Chondrocyte (in vitro differentiated cells): Measurements from ENCODE around the gene EGFR. TPM values are rescaled to one million over a fixed set of nuclear protein-coding genes. Genes with fewer than 3 reads are reported as not detected.
A peak's percentile ranks its signal among the peaks of the same experiment; 100 is the strongest.

ENCODE experiments used
- DNase-seq: peaks from one replicate; pipeline ENCODE4 v3.0.0; 2021; ENCODE audit warnings: mixed read lengths, low spot score
- H3K27ac Mint-ChIP-seq: one replicate; pipeline ENCODE4 v1.8.0; 2021; ENCODE audit warnings: mild to moderate bottlenecking, moderate library complexity, mixed read lengths; ENCODE audit not compliant: unreplicated experiment
- H3K27me3 Mint-ChIP-seq: 2 replicates; pipeline ENCODE4 v1.8.0; 2021; ENCODE audit warnings: low read depth, mixed read lengths
- H3K36me3 Mint-ChIP-seq: 2 replicates; pipeline ENCODE4 v1.8.0; 2021; ENCODE audit warnings: low read depth, mixed read lengths
- H3K4me1 Mint-ChIP-seq: 2 replicates; pipeline ENCODE4 v1.8.0; 2021; ENCODE audit warnings: low read depth, mild to moderate bottlenecking, mixed read lengths
- H3K4me3 Mint-ChIP-seq: one replicate; pipeline ENCODE4 v1.8.0; 2021; ENCODE audit warnings: mild to moderate bottlenecking, moderate library complexity, mixed read lengths; ENCODE audit not compliant: unreplicated experiment
- H3K9me3 Mint-ChIP-seq: 2 replicates; pipeline ENCODE4 v1.8.0; 2021; ENCODE audit warnings: low read depth, mixed read lengths
- total RNA-seq: library from RNA; stranded (reverse); gene quantifications from 3 replicates; pipeline ENCODE4 v1.2.1, GENCODE V29; 2021
- TF ChIP-seq, protein P1 (sequence below): fragments of 200-600 bp; sonication (generic); IDR thresholded peaks from 2 replicates; pipeline ENCODE4 v1.5.0; 2021; ENCODE audit warnings: antibody characterized with exemption, mild to moderate bottlenecking, moderate library complexity

EGFR gene
- total RNA-seq, 1 donor from 2014 or later: 25.5 TPM

DNA sequence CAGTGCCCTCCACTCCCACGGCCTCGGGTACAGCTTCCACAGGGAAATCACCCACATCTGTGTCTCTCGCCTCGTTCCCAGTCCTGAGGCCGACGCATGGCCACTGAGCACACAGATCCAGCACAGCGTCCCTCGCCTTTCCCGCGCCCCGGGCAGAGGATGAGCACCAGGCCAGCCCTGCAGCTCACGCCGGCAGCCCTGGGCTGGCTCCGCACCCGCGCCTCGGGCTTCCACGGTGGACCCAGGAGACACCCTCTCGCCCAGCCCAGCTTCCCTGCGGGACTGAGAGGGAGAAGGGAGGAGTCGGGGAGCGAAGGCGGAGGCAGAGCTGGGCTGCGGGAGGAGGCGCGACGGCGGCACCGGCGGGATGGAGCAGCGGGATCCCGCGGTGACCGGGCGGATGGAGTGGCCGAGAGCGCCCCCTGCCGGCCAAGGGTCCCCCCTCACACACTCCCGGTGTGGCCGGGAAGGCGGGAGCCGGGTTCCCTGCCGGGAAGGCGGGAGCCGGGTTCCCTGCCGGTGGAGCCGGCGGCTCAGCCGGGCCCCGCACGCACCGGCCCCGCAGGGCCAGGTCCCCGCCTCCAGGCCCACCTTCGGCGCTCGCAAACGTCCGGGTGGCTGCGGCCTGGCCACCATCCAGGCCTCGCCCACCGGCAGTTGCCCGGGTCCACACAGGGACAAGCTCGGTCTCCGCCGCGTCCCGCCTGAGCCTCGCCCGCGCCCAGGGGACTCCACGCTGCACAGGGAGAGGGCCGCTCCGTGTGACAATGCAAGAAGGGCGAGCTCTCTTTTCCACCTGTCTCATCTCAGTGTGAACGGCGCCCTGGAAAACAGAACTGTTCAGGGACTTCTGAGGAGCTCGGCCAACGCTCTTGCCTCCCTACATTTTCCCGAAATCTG, 236.0 kb downstream of the EGFR start:
- DNase-seq: no peak
- peaks cover 8% of the 10 kb centered on the region for H3K27me3 Mint-ChIP-seq
- H3K36me3 Mint-ChIP-seq: no peaks in the 10 kb centered on the region
- peaks cover 19% of the 10 kb centered on the region for H3K4me1 Mint-ChIP-seq
- peak overlapping the region; percentile 91 for H3K4me3 Mint-ChIP-seq
- peak overlapping the region; percentile 89 for H3K27ac Mint-ChIP-seq
- TF ChIP-seq, protein P1, sequence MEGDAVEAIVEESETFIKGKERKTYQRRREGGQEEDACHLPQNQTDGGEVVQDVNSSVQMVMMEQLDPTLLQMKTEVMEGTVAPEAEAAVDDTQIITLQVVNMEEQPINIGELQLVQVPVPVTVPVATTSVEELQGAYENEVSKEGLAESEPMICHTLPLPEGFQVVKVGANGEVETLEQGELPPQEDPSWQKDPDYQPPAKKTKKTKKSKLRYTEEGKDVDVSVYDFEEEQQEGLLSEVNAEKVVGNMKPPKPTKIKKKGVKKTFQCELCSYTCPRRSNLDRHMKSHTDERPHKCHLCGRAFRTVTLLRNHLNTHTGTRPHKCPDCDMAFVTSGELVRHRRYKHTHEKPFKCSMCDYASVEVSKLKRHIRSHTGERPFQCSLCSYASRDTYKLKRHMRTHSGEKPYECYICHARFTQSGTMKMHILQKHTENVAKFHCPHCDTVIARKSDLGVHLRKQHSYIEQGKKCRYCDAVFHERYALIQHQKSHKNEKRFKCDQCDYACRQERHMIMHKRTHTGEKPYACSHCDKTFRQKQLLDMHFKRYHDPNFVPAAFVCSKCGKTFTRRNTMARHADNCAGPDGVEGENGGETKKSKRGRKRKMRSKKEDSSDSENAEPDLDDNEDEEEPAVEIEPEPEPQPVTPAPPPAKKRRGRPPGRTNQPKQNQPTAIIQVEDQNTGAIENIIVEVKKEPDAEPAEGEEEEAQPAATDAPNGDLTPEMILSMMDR: peak; percentile 85
- no peaks in the 10 kb centered on the region for H3K9me3 Mint-ChIP-seq

DNA sequence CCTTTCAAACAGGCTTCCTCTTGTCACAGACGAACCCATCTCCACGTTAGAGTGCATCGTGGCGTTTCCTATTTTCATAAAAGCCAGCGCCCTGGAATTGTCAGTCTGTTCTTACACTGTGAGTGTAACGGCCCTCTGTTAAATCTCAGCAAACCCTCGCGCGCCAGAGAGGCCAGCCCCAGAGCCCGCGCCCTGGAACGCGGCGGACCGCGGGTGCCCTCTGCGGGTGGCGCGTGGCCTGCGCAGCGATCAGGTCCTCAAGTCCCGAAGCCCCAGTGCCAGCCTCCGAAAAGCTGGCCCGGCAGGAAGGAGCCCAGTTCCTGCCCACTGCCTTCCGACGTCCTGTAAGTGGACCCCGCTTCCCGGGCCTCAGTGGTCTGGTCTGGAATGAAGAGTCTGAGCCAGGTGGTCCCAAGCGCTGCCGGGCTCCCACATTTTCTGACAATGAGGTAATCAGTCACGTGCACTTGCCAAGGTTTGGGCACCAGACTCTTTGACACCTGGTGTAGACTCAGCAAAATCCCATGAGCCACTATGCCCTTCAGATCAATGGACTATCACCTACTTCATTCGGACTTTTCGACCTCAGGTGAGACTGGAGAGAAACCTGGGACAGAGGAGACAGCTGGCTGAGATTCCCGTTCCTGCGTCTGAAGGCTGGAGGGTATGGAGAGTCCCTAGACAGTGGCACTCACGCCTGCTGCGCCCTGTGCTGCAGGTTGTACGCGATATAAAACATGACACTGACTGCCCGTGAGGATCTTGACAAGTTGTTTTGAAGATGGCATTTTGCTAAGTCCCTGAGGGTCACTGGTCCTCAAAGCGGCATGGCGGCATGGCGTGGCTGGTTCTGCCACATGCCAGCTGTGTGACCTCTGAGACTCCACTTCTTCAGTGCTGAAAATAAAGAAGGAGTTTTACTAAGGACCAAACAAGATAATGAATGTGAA, 237.0 kb downstream of the EGFR start:
- no peaks in the 10 kb centered on the region for H3K9me3 Mint-ChIP-seq
- DNase-seq: no peak
- peaks cover 16% of the 10 kb centered on the region for H3K4me1 Mint-ChIP-seq
- peak overlapping the region; percentile 89 for H3K27ac Mint-ChIP-seq
- H3K36me3 Mint-ChIP-seq: no peaks in the 10 kb centered on the region
- TF ChIP-seq, protein P1: peak; percentile 80
- peak overlapping the region; percentile 91 for H3K4me3 Mint-ChIP-seq
- H3K27me3 Mint-ChIP-seq: peaks cover 9% of the 10 kb centered on the region

DNA sequence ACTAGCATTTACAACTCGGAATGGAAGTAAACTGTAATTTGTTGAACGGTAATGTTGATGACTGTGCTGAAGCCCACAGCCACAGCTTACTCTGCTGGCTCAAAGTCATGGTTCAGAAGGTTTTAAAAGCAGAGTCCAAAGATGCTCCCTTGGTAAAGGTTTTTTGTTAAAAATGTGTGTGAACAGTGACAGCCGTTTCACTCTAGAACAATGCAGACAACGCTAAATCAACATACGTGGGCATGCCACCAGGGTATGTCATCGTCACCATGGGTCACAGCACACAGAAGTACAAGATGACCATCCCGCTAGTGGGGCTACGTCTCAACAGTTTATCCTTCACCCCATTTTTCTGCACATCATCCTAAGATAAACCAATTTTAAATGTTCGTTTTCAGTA, 239.8 kb downstream of the EGFR start:
- no peak for DNase-seq
- peaks cover 6% of the 10 kb centered on the region for H3K4me1 Mint-ChIP-seq
- no peaks in the 10 kb centered on the region for H3K9me3 Mint-ChIP-seq
- H3K36me3 Mint-ChIP-seq: no peaks in the 10 kb centered on the region
- H3K4me3 Mint-ChIP-seq: no peak overlapping the region
- H3K27ac Mint-ChIP-seq: no peak overlapping the region
- peaks cover 26% of the 10 kb centered on the region for H3K27me3 Mint-ChIP-seq
- TF ChIP-seq, protein P1: no peak

DNA sequence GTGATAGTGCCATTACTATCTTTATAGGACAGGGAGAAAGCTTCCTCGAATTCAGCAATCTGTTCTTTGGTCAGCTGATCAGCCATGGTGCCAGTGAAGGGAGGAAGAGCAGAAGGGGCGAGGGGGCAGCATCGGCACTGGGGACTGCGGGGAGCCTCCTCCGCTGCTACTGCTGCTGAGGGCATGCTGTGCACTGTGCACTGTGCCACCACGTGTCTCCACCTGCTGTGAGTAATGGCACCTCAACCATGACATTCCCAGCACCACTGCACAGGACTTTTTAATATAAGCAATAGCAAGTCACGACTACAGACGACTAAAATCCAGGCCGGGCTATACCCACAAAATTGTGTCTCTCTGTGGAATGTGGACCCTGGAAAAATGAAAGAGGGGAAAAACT, 241.4 kb downstream of the EGFR start:
- Mint-ChIP-seq H3K27me3 (peaks cover 38% of the 10 kb centered on the region), H3K9me3 (no peaks in the 10 kb centered on the region), H3K36me3 (no peaks in the 10 kb centered on the region), H3K27ac (no peak overlapping the region), H3K4me1 (peaks cover 3% of the 10 kb centered on the region), H3K4me3 (no peak overlapping the region)
- TF ChIP-seq, protein P1: no peak
- DNase-seq: no peak
